Activated CD8-positive, alpha-beta memory T cell treated with anti-CD3 and anti-CD28 coated beads, Interleukin-2, amount 50 U/mL, for 24 hours (primary cell): Measurements from ENCODE around the gene PGLYRP3.
"Not testable (repeated sequence)": the region's sequence is repeated elsewhere in the genome, so short reads cannot be mapped to it uniquely, and the experiment has no call there.

Experiments
- DNase-seq: peaks from one replicate; pipeline ENCODE4 v3.0.0-alpha.2; 2020; ENCODE audit errors: extremely low read depth

Gene PGLYRP3

GRCh38 chr1:153348511-153349362 is 36.0 kb upstream of the PGLYRP3 start, which contains the start of gene PGLYRP4:
TSS of gene PGLYRP4 (minus strand) at chr1:153348841. CDS start at chr1:153347932, 909 bp downstream.
- DNase-seq, result no peak

GRCh38 chr1:153347856-153348255 is 35.1 kb upstream of the PGLYRP3 start:
- no peak for DNase-seq

- DNase-seq, result not testable (repeated sequence)
Measured at GRCh38 chr1:153347049-153347448, 34.3 kb upstream of the PGLYRP3 start.

GRCh38 chr1:153346077-153346723 is 33.4 kb upstream of the PGLYRP3 start:
- no peak for DNase-seq

- no peak for DNase-seq
Measured at GRCh38 chr1:153345187-153346076, 32.7 kb upstream of the PGLYRP3 start.

- no peak for DNase-seq
Measured at GRCh38 chr1:153344718-153345025, 31.9 kb upstream of the PGLYRP3 start.

- DNase-seq, result no peak
Measured at GRCh38 chr1:153343811-153344717, 31.3 kb upstream of the PGLYRP3 start.

GRCh38 chr1:153343040-153343681 is 30.4 kb upstream of the PGLYRP3 start:
- DNase-seq, result no peak

- DNase-seq, result no peak
Measured at GRCh38 chr1:153342178-153342577, 29.4 kb upstream of the PGLYRP3 start.

- DNase-seq, result no peak
Measured at GRCh38 chr1:153341431-153341934, 28.7 kb upstream of the PGLYRP3 start.

- no peak for DNase-seq
Measured at GRCh38 chr1:153340356-153340755, 27.6 kb upstream of the PGLYRP3 start.

- no peak for DNase-seq
Measured at GRCh38 chr1:153339802-153340201, 27.1 kb upstream of the PGLYRP3 start.

GRCh38 chr1:153337980-153338853 is 25.5 kb upstream of the PGLYRP3 start:
- no peak for DNase-seq

GRCh38 chr1:153336650-153337049 is 23.9 kb upstream of the PGLYRP3 start:
- no peak for DNase-seq

- DNase-seq, result no peak
Measured at GRCh38 chr1:153333902-153334301, 21.1 kb upstream of the PGLYRP3 start.

- no peak for DNase-seq
Measured at GRCh38 chr1:153324912-153325311, 12.2 kb upstream of the PGLYRP3 start.

GRCh38 chr1:153322568-153322967 is 9.8 kb upstream of the PGLYRP3 start:
- DNase-seq, result no peak

GRCh38 chr1:153318145-153318544 is 5.4 kb upstream of the PGLYRP3 start:
- DNase-seq, result not testable (repeated sequence)

GRCh38 chr1:153316013-153316412 is 3.3 kb upstream of the PGLYRP3 start:
- DNase-seq, result not testable (repeated sequence)
